DOHH2 (cell line): ENCODE data around the gene ERC2.

Experiments
- CTCF ChIP-seq: fragments of 200-600 bp; sonication (generic); IDR thresholded peaks from one replicate; pipeline ENCODE4 v1.5.1; 2014; ENCODE audit warnings: antibody characterized with exemption, mild to moderate bottlenecking, low read depth, low read length; ENCODE audit not compliant: poor library complexity, severe bottlenecking
- EZH2phosphoT487 ChIP-seq: fragments of 200-600 bp; sonication (generic); IDR thresholded peaks from 2 replicates; pipeline ENCODE4 v1.6.1; 2017; ENCODE audit warnings: borderline replicate concordance, mild to moderate bottlenecking, antibody characterized with exemption, low read length, moderate library complexity, mixed read lengths

- TF ChIP-seq CTCF (no peak), EZH2phosphoT487 (no peak)
These were observed 751.5 kb downstream of the ERC2 start for GRCh38 chr3:55716611-55717225.
